Lung (tissue), 12 donors: ENCODE measurements around the gene POU6F2. TPM values are rescaled to one million over a fixed set of nuclear protein-coding genes. Genes with fewer than 3 reads are reported as not detected.

Source experiments
- ATAC-seq: fragments of 200-7000 bp; cut with Tn5 transposase; one replicate; pipeline ENCODE4 v1.9.1; 2020; ENCODE audit warnings: moderate number of reproducible peaks; ENCODE audit not compliant: insufficient read depth, low FRiP score
- DNase-seq, 3 donors: peaks; one replicate each; pipeline ENCODE4 v3.0.0-alpha.2; 2013 to 2017
- H3K27ac ChIP-seq, 2 donors: one replicate each; pipeline ENCODE4 v1.5.1; 2013; ENCODE audit warnings: mild to moderate bottlenecking in 2 of 2, moderate library complexity in 2 of 2, control low read depth in 1 of 2, inconsistent platforms in 1 of 2, low read depth in 1 of 2, low read length in 1 of 2
- H3K27me3 ChIP-seq, 3 donors: one replicate each; pipeline ENCODE4 v1.5.1; 2013; ENCODE audit warnings: low read length in 2 of 3; ENCODE audit not compliant: control insufficient read depth in 3 of 3, insufficient read depth in 3 of 3
- H3K36me3 ChIP-seq, 4 donors: one replicate each; pipeline ENCODE4 v1.5.1; 2013; ENCODE audit warnings: low read length in 4 of 4, mild to moderate bottlenecking in 1 of 4, moderate library complexity in 1 of 4; ENCODE audit not compliant: control insufficient read depth in 4 of 4, insufficient read depth in 4 of 4
- H3K4me1 ChIP-seq, 5 donors: one replicate each; pipeline ENCODE4 v1.5.1; 2013; ENCODE audit warnings: low read length in 5 of 5, mild to moderate bottlenecking in 2 of 5, moderate library complexity in 1 of 5; ENCODE audit not compliant: control insufficient read depth in 5 of 5, insufficient read depth in 5 of 5
- H3K4me3 ChIP-seq: one replicate; pipeline ENCODE4 v1.5.1; 2013; ENCODE audit warnings: mild to moderate bottlenecking, control low read depth, moderate library complexity
- H3K9ac ChIP-seq, 2 donors: one replicate each; pipeline ENCODE4 v1.5.1; 2013; ENCODE audit warnings: low read length in 2 of 2, control low read depth in 1 of 2; ENCODE audit not compliant: insufficient read depth in 1 of 2
- H3K9me3 ChIP-seq, 4 donors: one replicate each; pipeline ENCODE4 v1.5.1; 2013; ENCODE audit warnings: low read length in 3 of 4, mild to moderate bottlenecking in 1 of 4, moderate library complexity in 1 of 4; ENCODE audit not compliant: control insufficient read depth in 4 of 4, insufficient read depth in 3 of 4
- WGBS, 2 donors: extraction: QIAGEN DNeasy Blood & Tissue Kit; methylation state at CpG; one replicate each; pipeline ENCODE4 v1.1.7; 2013; 5-methylcytosine and 5-hydroxymethylcytosine counted together
- polyA plus RNA-seq, 2 donors: library from polyadenylated mRNA; stranded (reverse); fragments of 200-250 nt; gene quantifications; one replicate each; pipeline ENCODE4 v1.2.1, GENCODE V29; 2013
- total RNA-seq, 2 donors: library from RNA; depleted of rRNA in 1 of 2; stranded (reverse); fragments of >200 nt in 1 of 2; gene quantifications; one replicate each; pipeline ENCODE4 v1.2.1, GENCODE V29; 2014 to 2021
- TF ChIP-seq, protein P1 (sequence below): IDR thresholded peaks from 2 replicates; pipeline ENCODE4 v1.5.1; 2012; ENCODE audit warnings: mild to moderate bottlenecking; ENCODE audit errors: control extremely low read depth, extremely low read depth
- donor health status: control.
- donor health status: control.
- donor health status: Bipolar disorder and iron deficiency.
- donor health status: healthy.
- donor health status: DM: yes; HTN: yes; CAD: no.

Gene POU6F2
- total and polyA plus RNA-seq, 4 donors = 0.08 to 0.18 TPM; not detected in 2

- H3K9me3 ChIP-seq = no peaks in the 10 kb centered on the region
- peaks cover 0 to 4% (median 0%) of the 10 kb centered on the region in 5 donors for H3K4me1 ChIP-seq
- H3K36me3 ChIP-seq = no peaks in the 10 kb centered on the region
- ATAC-seq (no peak), DNase-seq (no peak)
- TF ChIP-seq, protein P1, sequence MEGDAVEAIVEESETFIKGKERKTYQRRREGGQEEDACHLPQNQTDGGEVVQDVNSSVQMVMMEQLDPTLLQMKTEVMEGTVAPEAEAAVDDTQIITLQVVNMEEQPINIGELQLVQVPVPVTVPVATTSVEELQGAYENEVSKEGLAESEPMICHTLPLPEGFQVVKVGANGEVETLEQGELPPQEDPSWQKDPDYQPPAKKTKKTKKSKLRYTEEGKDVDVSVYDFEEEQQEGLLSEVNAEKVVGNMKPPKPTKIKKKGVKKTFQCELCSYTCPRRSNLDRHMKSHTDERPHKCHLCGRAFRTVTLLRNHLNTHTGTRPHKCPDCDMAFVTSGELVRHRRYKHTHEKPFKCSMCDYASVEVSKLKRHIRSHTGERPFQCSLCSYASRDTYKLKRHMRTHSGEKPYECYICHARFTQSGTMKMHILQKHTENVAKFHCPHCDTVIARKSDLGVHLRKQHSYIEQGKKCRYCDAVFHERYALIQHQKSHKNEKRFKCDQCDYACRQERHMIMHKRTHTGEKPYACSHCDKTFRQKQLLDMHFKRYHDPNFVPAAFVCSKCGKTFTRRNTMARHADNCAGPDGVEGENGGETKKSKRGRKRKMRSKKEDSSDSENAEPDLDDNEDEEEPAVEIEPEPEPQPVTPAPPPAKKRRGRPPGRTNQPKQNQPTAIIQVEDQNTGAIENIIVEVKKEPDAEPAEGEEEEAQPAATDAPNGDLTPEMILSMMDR = no peak
- H3K4me3 ChIP-seq = no peak overlapping the region
- H3K27me3 ChIP-seq = no peaks in the 10 kb centered on the region
- H3K9ac ChIP-seq = no peak overlapping the region
- WGBS, 2 donors = 76 to 79% methylated on average over 1 of the region's 1 CpG
- H3K27ac ChIP-seq = no peak overlapping the region
Observed at GRCh38 chr7:39272111-39272510, 294.4 kb downstream of the POU6F2 start.

GRCh38 chr7:39272691-39273090 is 295.0 kb downstream of the POU6F2 start:
- TF ChIP-seq, protein P1 = no peak
- DNase-seq (no peak), ATAC-seq (no peak)

GRCh38 chr7:39280337-39280736 is 302.6 kb downstream of the POU6F2 start:
- Histone ChIP-seq H3K4me1 (no peaks in the 10 kb centered on the region), H3K9ac (no peak overlapping the region), H3K9me3 (no peaks in the 10 kb centered on the region), H3K27ac (no peak overlapping the region), H3K27me3 (no peaks in the 10 kb centered on the region), H3K4me3 (no peak overlapping the region), H3K36me3 (no peaks in the 10 kb centered on the region)
- no peak for ATAC-seq
- 0 to 49% methylated on average over 1 of the region's 1 CpG for WGBS, 2 donors
- DNase-seq = no peak
- TF ChIP-seq, protein P1 = no peak

More at GRCh38 chr7:39272691-39273090, 295.0 kb downstream of the POU6F2 start:
- Histone ChIP-seq H3K9me3 (no peaks in the 10 kb centered on the region), H3K9ac (no peak overlapping the region), H3K27ac (no peak overlapping the region), H3K4me3 (no peak overlapping the region), H3K36me3 (no peaks in the 10 kb centered on the region), H3K4me1 (peaks cover 0 to 4% (median 0%) of the 10 kb centered on the region in 5 donors), H3K27me3 (no peaks in the 10 kb centered on the region)

- Histone ChIP-seq H3K4me3 (no peak overlapping the region), H3K4me1 (no peaks in the 10 kb centered on the region), H3K27ac (no peak overlapping the region), H3K9ac (no peak overlapping the region), H3K36me3 (no peaks in the 10 kb centered on the region), H3K9me3 (no peaks in the 10 kb centered on the region), H3K27me3 (no peaks in the 10 kb centered on the region)
- TF ChIP-seq, protein P1 = no peak
- DNase-seq (no peak), ATAC-seq (no peak)
- WGBS, 2 donors = 67 to 99% methylated on average over 2 of the region's 2 CpGs
Observed at GRCh38 chr7:39285256-39285655, 307.5 kb downstream of the POU6F2 start.
